ENCODE results near the gene ANK2. TPM values are rescaled to one million over a fixed set of nuclear protein-coding genes. Genes with fewer than 3 reads are reported as not detected.
"Not testable (repeated sequence)": the region's sequence is repeated elsewhere in the genome, so short reads cannot be mapped to it uniquely, and the experiment has no call there.

The ANK2 gene
- total RNA-seq, 1 experiment from 2014 or later, result 21.2 TPM

DNA sequence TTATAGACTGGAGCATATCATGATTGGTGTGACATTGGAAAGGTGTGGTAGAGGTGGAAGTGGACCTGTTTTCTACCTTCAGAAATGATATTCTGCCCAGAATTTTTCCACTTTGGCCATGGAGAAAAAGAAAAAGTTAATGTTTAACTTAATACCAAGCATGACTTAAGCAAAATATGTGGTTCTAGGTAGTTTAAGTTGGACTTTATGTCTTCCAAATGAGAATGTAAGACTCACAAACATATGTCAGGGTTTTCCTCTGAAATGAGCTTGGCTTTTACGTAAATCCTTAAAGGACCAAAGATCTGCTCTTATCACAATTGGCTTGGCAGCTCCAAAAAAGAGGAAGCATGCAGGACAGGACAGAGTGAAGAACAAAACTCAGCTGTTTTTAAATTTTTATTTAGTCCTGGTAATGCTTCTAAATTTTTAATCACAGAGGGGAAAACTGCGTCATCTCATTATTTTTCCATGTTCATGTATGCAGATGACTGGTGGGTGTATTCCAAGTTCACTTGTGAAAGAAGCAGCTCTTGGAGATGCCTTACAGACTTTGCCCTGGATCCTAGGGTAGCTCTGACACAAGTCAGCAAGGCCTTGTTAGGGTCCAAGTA is 98.2 kb downstream of the ANK2 start:
- no peak for DNase-seq (ENCODE audit: low spot score)

DNA sequence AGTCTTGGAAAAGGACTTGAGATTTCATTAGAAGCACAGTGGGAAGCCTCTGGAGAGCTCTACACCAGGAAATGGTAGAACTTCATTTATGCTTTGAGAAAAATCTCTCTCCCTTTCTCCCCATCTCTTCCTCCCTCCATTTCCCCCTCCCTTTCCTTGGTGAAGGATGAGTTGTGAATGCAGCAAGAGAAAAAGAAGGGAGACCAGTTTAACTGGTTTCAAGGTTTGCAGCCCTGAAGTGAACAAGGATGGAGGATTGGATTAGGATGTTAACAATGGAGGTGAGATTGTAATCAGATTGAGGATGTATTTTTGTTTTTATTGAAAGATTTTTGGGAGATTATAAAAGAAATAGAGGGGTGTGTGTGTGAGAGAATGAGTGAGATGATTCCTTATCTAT is 99.5 kb downstream of the ANK2 start:
- DNase-seq (ENCODE audit: low spot score), result no peak

DNA sequence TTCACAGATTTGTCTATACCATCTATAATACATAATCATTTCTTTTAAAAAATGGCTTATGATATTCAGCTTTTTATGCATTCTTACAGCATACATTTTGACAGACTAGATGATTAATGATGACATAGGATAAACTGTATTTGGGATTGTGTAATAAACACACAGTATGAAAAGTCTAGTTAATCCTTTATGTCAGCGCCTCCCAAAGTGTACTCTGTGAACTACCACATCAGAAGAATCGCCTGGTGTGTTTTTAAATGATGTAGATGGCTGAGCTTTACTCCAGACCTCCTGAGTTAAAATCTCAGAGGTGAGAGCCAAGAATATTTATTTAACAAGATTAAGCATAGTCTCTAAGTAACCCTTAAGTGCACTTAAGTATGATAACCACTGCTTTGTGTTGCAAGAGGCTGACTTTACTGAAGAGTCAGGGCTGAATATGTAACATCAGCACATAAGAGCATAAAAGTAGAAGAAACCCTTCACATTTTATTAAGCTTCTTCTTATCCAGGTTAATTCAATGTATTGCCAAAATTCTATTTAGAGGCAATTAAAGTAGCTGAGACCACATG is 104.2 kb downstream of the ANK2 start:
- no peak for DNase-seq (ENCODE audit: low spot score)

- no peak for DNase-seq (ENCODE audit: low spot score)
Measured at GRCh38 chr4:113154281-113154680, 104.8 kb downstream of the ANK2 start.

GRCh38 chr4:113157086-113157857 is 107.8 kb downstream of the ANK2 start:
- DNase-seq (ENCODE audit: low spot score), result no peak

DNA sequence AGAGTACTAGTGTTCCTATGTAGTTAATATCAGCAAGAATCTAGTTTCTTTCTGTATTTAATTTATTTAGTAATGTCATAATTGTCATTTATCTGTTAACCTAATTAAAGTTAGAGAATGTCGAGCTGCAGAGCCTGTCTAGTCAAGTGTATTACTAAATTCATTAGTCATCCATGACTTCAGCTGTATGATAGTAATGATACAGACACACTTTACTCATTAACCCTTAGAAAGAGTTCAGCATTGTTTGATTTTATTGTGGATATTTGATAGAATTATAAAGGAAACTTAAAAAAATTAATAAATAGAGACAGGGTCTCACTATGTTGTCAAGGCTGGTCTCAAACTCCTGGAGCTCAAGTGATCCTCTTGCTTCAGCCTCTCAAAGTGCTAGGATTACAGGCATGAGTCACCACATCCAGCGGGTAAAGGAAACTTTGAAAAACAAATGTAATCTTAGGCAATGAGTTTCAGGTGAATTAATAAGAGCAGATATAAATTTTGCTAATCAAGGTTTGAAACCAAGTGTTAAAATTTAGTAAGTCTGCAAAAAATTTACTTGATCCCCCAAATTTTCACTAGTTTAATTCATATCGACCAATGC is 110.6 kb downstream of the ANK2 start:
- peak; percentile 2 for DNase-seq (ENCODE audit: low spot score)

GRCh38 chr4:113160548-113160947 is 111.1 kb downstream of the ANK2 start:
- no peak for DNase-seq (ENCODE audit: low spot score)

- DNase-seq (ENCODE audit: low spot score), result peak; percentile 8
Measured at GRCh38 chr4:113162089-113162488, 112.6 kb downstream of the ANK2 start.

DNA sequence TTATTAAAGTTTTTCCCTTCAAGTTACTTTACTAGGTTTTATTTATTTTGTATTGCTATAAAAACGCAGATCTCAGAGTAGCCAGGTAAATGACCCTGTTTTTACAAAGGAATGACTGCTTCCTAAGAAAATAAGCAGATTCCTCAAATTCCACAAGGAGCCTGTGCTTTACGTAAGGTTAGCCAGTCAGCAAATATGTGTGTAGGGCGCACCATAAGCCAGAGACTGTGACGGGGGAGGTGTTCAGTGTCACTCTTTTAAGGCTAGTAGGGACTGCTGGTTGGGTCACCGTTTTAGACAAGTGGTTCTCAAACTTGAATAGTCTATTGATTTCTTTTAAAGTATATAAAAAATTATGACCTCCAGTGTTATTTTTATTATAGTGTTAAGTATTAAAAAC is 119.9 kb downstream of the ANK2 start:
- peak; percentile 22 for DNase-seq (ENCODE audit: low spot score)

- DNase-seq (ENCODE audit: low spot score), result no peak
Measured at GRCh38 chr4:113170115-113170804, 120.8 kb downstream of the ANK2 start.

DNA sequence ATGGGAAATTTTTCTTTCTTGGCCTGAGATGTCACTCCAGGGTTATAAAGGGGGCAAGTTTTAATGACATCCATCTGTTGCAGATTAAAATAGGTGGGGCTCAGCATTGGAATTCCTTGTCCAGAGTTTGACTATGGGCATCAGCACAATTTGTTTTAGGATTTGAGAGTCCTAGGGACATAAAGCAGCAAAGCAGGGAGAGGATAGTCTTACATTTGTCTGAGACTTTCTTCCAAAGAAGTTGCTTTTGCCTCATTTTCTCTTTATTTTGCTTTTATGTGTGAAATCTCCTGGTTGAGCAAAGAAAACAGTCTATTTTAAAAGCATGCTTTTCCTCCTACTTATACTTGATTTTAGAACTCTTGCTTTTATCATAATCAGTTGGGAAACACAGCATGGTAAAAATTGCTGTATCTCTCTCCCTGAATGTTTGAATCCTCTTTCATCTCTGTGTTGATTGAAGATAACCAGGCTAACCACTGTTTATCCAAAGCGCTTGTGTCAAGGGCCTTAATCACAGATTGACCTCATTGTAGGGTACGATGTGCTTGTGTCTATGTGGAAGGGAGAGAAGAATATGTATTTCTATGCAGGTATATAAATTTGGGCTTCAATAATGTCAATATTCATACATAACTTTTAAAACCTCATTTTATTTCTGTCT is 121.5 kb downstream of the ANK2 start:
- DNase-seq (ENCODE audit: low spot score), result no peak

- DNase-seq (ENCODE audit: low spot score), result no peak
Measured at GRCh38 chr4:113173126-113173792, 123.8 kb downstream of the ANK2 start.

DNA sequence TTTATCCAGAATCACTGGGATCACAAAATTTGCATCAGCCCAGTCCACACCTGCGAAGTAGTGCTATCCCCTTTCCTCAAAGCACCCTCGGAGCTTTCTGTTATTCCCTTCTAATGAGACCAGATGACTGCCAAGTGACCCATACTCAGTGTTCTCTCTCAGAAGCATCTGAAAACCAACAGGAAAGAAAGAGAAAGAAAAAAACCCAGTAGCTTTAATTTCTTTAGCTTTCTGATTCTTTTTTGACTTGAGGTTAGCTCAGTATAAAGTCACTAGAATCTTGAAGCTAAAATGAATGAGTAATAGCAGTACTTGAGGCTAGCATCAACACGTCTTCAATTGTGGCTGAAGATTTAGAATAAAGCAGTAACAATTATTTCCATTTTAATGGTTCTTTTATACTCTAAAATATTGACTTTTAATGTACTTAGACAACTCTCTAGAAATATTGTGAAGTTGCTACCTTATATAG is 124.4 kb downstream of the ANK2 start:
- no peak for DNase-seq (ENCODE audit: low spot score)

- no peak for DNase-seq (ENCODE audit: low spot score)
Measured at GRCh38 chr4:113179091-113179490, 129.6 kb downstream of the ANK2 start.

DNA sequence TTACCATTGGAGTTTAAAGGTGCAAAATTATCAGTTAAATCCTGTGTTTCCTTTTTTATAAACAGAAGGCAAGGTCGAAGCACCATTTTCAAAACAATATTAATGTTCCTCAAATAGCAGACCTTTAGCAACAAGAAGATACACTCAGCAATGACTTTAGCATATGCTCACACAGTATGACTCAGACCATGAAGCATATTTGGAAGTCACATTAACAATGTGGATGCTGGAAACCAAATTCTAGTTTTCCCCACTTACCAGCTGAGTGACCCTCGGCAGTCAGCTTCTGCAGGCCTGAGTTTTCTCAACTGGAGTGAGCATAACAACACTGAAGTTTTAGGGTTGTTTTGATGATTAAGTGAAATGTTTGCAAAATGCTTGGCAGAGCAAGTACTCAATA is 130.5 kb downstream of the ANK2 start:
- no peak for DNase-seq (ENCODE audit: low spot score)

- DNase-seq (ENCODE audit: low spot score), result no peak
Measured at GRCh38 chr4:113181289-113182007, 132.0 kb downstream of the ANK2 start.

DNA sequence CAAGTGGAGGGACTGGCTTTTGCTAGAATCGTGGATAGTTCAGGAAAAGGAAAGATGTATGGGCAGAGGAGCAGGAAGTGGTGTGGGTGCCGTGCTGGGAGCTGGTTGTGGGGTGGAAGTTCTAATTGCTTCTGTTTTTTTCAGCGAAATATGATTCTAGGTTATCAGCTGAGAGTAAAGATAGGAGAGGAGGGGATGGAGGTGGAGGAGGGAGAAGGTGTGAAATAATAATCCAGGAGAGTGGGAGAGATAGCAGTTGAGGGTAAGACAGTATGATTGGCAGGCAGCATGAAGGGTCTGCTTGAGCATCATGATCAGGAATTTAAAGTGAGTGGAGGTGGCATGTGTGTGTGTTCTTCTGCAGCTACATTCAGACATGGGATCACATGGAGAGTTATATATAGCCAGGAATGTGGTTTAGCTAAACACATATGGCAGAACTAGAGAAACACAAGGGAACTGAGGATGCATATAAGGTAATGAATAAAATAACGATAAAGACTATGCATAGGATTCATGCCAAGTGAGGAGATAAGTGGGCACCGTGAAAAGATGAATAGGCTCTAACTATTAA is 133.7 kb downstream of the ANK2 start:
- DNase-seq (ENCODE audit: low spot score), result no peak

DNA sequence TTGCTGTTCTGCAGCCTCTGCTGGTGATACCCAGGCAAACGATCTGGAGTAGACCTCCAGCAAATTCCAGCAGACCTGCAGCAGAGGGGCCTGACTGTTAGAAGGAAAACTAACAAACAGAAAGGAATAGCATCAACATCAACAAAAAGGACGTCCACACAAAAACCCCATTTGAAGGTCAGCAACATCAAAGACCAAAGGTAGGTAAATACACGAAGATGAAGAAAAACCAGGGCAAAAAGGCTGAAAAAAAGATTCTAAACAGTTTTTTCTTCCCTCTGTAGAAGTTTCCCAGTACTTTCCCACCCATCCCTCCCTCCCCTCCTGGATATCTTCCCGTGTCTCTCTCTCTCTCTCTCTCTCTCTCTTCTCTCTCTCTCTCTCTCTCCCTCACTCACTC is 136.8 kb downstream of the ANK2 start:
- DNase-seq (ENCODE audit: low spot score), result not testable (repeated sequence)

DNA sequence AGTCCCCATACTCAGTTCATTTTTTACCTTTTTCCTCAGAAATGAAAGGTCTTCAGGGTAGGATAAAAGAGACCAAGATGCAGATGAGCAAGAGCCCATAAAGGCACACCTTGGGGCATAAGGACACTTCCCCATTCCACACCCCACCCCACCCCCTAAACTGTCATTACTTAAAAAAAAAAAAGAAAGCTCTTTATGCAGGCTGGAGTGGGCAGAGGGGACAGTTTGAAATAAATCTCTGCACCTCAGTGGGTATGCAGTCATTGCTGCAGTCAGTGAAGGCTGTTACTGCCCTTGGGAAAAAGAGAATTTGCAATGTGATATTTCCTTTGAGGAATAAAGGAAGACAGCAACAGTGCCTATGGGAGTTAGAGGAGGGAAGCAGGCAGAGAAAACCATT is 137.5 kb downstream of the ANK2 start:
- DNase-seq (ENCODE audit: low spot score), result no peak

DNA sequence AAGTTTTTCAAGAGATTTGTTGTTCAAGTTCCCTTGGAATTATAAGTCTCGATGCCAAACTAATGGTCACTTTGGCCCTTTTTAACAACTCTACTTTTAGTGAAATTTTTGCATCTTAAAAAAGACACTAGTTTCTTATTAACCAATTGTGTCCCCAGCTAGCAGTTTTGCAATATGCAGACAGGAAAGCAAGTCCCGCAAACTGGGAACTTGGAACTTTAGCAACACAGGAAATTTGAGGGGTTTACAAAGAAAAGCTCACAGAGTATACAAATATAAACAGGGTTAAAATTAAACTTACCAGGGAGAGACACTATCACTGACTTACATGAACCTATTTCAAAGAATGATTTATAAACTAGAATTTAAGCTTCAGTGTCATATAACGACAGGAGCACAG is 137.9 kb downstream of the ANK2 start:
- DNase-seq (ENCODE audit: low spot score), result no peak

Data from A172 (cell line).